ENCODE measurements around the gene IL4.

The IL4 gene

GRCh38 chr5:132658381-132659302, 15.1 kb upstream of the IL4 start:
- no peak for TF ChIP-seq CTCF (IDR thresholded peaks at IDR 0.05; ENCODE audit: insufficient read depth, low read depth, low read length, missing control alignments)
- DNase-seq (ENCODE audit: low read depth) = no peak
- no peak overlapping the region for H3K4me3 ChIP-seq (ENCODE audit: low read length)

- TF ChIP-seq CTCF (IDR thresholded peaks at IDR 0.05; ENCODE audit: insufficient read depth, low read depth, low read length, missing control alignments) = no peak
- DNase-seq (ENCODE audit: low read depth) = no peak
- no peak overlapping the region for H3K4me3 ChIP-seq (ENCODE audit: low read length)
These were observed 13.9 kb upstream of the IL4 start for GRCh38 chr5:132659598-132660493.

GRCh38 chr5:132661231-132662003, 12.4 kb upstream of the IL4 start:
- no peak for TF ChIP-seq CTCF (IDR thresholded peaks at IDR 0.05; ENCODE audit: insufficient read depth, low read depth, low read length, missing control alignments)
- H3K4me3 ChIP-seq (ENCODE audit: low read length) = no peak overlapping the region
- no peak for DNase-seq (ENCODE audit: low read depth)

- DNase-seq (ENCODE audit: low read depth) = no peak
- no peak overlapping the region for H3K4me3 ChIP-seq (ENCODE audit: low read length)
- TF ChIP-seq CTCF (IDR thresholded peaks at IDR 0.05; ENCODE audit: insufficient read depth, low read depth, low read length, missing control alignments) = no peak
These were observed 11.8 kb upstream of the IL4 start for GRCh38 chr5:132662004-132662401.

- no peak overlapping the region for H3K4me3 ChIP-seq (ENCODE audit: low read length)
- no peak for TF ChIP-seq CTCF (IDR thresholded peaks at IDR 0.05; ENCODE audit: insufficient read depth, low read depth, low read length, missing control alignments)
- DNase-seq (ENCODE audit: low read depth) = no peak
These were observed 10.6 kb upstream of the IL4 start for GRCh38 chr5:132662925-132663770.

Measured in epithelial cell of esophagus (primary cell).